Osteoblast (primary cell): ENCODE results near the gene UBE2E2. TPM values are rescaled to one million over a fixed set of nuclear protein-coding genes. Genes with fewer than 3 reads are reported as not detected.
A peak's percentile ranks its signal among the peaks of the same experiment; 100 is the strongest.

Experiments
- DNase-seq: peaks from one replicate; pipeline ENCODE4 v3.0.0; 2011; ENCODE audit warnings: low spot score, mixed read lengths; ENCODE audit not compliant: insufficient read length; ENCODE audit errors: missing footprints
- H2AFZ ChIP-seq: 2 replicates; pipeline ENCODE4 v1.6.0; 2011; ENCODE audit warnings: mild to moderate bottlenecking, low read length
- H3K27ac ChIP-seq: 2 replicates; pipeline ENCODE4 v1.5.1; 2011; ENCODE audit warnings: mild to moderate bottlenecking, low read depth, low read length, moderate library complexity
- H3K27me3 ChIP-seq: 2 replicates; pipeline ENCODE4 v1.6.0; 2012; ENCODE audit warnings: mild to moderate bottlenecking, control low read depth, inconsistent platforms, low read length, moderate library complexity; ENCODE audit not compliant: insufficient read depth
- H3K36me3 ChIP-seq: 2 replicates; pipeline ENCODE4 v1.5.1; 2011; ENCODE audit warnings: mild to moderate bottlenecking, low read length, control low read depth, moderate library complexity; ENCODE audit not compliant: insufficient read depth
- H3K4me1 ChIP-seq: 2 replicates; pipeline ENCODE4 v1.5.1; 2011; ENCODE audit warnings: mild to moderate bottlenecking, low read length, control low read depth, moderate library complexity; ENCODE audit not compliant: insufficient read depth
- H3K4me2 ChIP-seq: 2 replicates; pipeline ENCODE4 v1.6.0; 2011; ENCODE audit warnings: mild to moderate bottlenecking, low read length; ENCODE audit not compliant: insufficient read depth
- H3K4me3 ChIP-seq: fragments of 200-600 bp; sonication (generic); 3 replicates; pipeline ENCODE4 v1.5.1; 2012; ENCODE audit warnings: mild to moderate bottlenecking, low read length, inconsistent platforms; ENCODE audit not compliant: insufficient read depth
- H3K79me2 ChIP-seq: 2 replicates; pipeline ENCODE4 v1.6.0; 2012; ENCODE audit warnings: mild to moderate bottlenecking, low read length, control low read depth, inconsistent platforms; ENCODE audit not compliant: insufficient read depth
- H3K9me3 ChIP-seq: 2 replicates; pipeline ENCODE4 v1.5.1; 2011; ENCODE audit warnings: low read depth, low read length, control low read depth
- H4K20me1 ChIP-seq: 2 replicates; pipeline ENCODE4 v1.6.0; 2012; ENCODE audit warnings: mild to moderate bottlenecking, low read length, control low read depth; ENCODE audit not compliant: insufficient read depth
- CTCF ChIP-seq: IDR thresholded peaks from 2 replicates; pipeline ENCODE4 v1.5.1; 2011; ENCODE audit warnings: mild to moderate bottlenecking, low read depth, low read length, moderate library complexity; ENCODE audit errors: extremely low read depth
- total RNA-seq: library from RNA; depleted of rRNA; stranded (reverse); fragments of >200 nt; gene quantifications from 2 replicates; pipeline ENCODE4 v1.2.3, GENCODE V29; 2012

The UBE2E2 gene
- total RNA-seq, 1 donor = 49.6 TPM

GRCh38 chr3:23608650-23609049 is 405.5 kb downstream of the UBE2E2 start:
- peaks cover 12% of the 10 kb centered on the region for H3K4me1 ChIP-seq
- H3K79me2 ChIP-seq = no peaks in the 10 kb centered on the region
- no peak for DNase-seq
- TF ChIP-seq CTCF = no peak
- H3K4me3 ChIP-seq = no peak overlapping the region
- no peaks in the 10 kb centered on the region for H3K27me3 ChIP-seq
- H4K20me1 ChIP-seq = no peaks in the 10 kb centered on the region
- no peak overlapping the region for H2AFZ ChIP-seq
- no peak overlapping the region for H3K27ac ChIP-seq
- H3K9me3 ChIP-seq = no peaks in the 10 kb centered on the region
- no peak overlapping the region for H3K4me2 ChIP-seq
- H3K36me3 ChIP-seq = no peaks in the 10 kb centered on the region

- no peaks in the 10 kb centered on the region for H3K27me3 ChIP-seq
- DNase-seq = no peak
- no peaks in the 10 kb centered on the region for H4K20me1 ChIP-seq
- H3K4me2 ChIP-seq = peak overlapping the region; percentile 75
- H3K9me3 ChIP-seq = no peaks in the 10 kb centered on the region
- no peak for TF ChIP-seq CTCF
- H3K27ac ChIP-seq = peak overlapping the region; percentile 83
- no peaks in the 10 kb centered on the region for H3K79me2 ChIP-seq
- H3K4me3 ChIP-seq = peak overlapping the region; percentile 46
- no peaks in the 10 kb centered on the region for H3K36me3 ChIP-seq
- peaks cover 12% of the 10 kb centered on the region for H3K4me1 ChIP-seq
- H2AFZ ChIP-seq = peak overlapping the region; percentile 85
Observed at GRCh38 chr3:23611737-23612295, 408.7 kb downstream of the UBE2E2 start.

GRCh38 chr3:23612296-23612891 is 409.3 kb downstream of the UBE2E2 start:
- DNase-seq = no peak
- H3K4me3 ChIP-seq = peak overlapping the region; percentile 46

More at GRCh38 chr3:23612296-23612891, 409.3 kb downstream of the UBE2E2 start:
- TF ChIP-seq CTCF = no peak
- Histone ChIP-seq H2AFZ (peak overlapping the region; percentile 85), H3K4me1 (peaks cover 12% of the 10 kb centered on the region), H3K9me3 (no peaks in the 10 kb centered on the region), H3K27me3 (no peaks in the 10 kb centered on the region), H3K79me2 (no peaks in the 10 kb centered on the region), H3K36me3 (no peaks in the 10 kb centered on the region), H3K4me2 (peak overlapping the region; percentile 75), H4K20me1 (no peaks in the 10 kb centered on the region), H3K27ac (peak overlapping the region; percentile 83)
